Measurements from ENCODE around the gene TUBB1. TPM values are rescaled to one million over a fixed set of nuclear protein-coding genes. Genes with fewer than 3 reads are reported as not detected.

TUBB1 gene
- total RNA-seq, 1 experiment from 2014 or later = not detected

- Histone ChIP-seq H3K36me3 (replicated peaks; ENCODE audit: control insufficient read depth, insufficient read depth, low read length) (peaks cover 26% of the 10 kb centered on the region), H3K27me3 (ENCODE audit: control insufficient read depth, insufficient read depth, low read length) (no peaks in the 10 kb centered on the region), H3K4me3 (ENCODE audit: insufficient read depth, low read depth, low read length) (no peak overlapping the region)
- no peak for DNase-seq
These were observed 34.5 kb upstream of the TUBB1 start for GRCh38 chr20:58984691-58985090.

- H3K36me3 ChIP-seq (replicated peaks; ENCODE audit: control insufficient read depth, insufficient read depth, low read length) = peaks cover 28% of the 10 kb centered on the region
These were observed 33.6 kb upstream of the TUBB1 start for GRCh38 chr20:58985656-58986055.

DNA sequence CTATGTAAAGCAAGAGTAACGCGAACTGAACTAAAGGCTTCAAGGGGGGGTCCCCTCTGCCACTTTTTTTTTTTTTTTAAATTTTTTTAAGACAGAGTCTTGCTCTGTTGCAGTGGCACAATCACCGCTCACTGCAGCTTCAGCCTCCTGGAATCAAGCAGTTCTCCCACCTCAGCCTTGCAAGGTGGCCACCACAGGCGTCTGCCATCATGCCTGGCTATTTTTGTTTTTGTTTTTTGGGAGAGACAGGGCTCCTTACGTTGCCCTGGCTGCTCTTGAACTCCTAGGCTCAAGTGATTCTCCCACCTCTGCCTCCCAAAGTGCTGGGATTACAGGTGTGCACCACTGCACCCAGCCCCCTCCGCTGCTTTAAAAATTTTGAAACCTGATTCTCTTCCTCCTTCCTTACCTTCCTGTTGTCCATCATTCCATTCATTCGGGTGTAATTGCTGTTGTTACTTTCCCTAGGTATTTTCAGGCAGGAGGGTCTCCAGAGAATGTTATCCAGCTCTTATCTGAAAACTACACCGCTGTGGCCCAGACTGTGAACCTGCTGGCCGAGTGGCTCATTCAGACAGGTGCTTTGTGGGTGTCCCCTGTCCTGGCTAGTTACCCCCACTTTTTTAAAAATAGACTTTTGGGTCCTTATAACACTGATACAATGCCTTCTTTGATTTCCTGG lies 32.8 kb upstream of the TUBB1 start:
- no peak overlapping the region for H3K4me3 ChIP-seq (ENCODE audit: insufficient read depth, low read depth, low read length)
- H3K27me3 ChIP-seq (ENCODE audit: control insufficient read depth, insufficient read depth, low read length) = no peaks in the 10 kb centered on the region
- no peak for DNase-seq
- H3K36me3 ChIP-seq (replicated peaks; ENCODE audit: control insufficient read depth, insufficient read depth, low read length) = peaks cover 36% of the 10 kb centered on the region

More at GRCh38 chr20:58985656-58986055, 33.6 kb upstream of the TUBB1 start:
- no peak overlapping the region for H3K4me3 ChIP-seq (ENCODE audit: insufficient read depth, low read depth, low read length)
- DNase-seq = no peak
- H3K27me3 ChIP-seq (ENCODE audit: control insufficient read depth, insufficient read depth, low read length) = no peaks in the 10 kb centered on the region

- Histone ChIP-seq H3K36me3 (replicated peaks; ENCODE audit: control insufficient read depth, insufficient read depth, low read length) (peaks cover 40% of the 10 kb centered on the region), H3K4me3 (ENCODE audit: insufficient read depth, low read depth, low read length) (no peak overlapping the region), H3K27me3 (ENCODE audit: control insufficient read depth, insufficient read depth, low read length) (no peaks in the 10 kb centered on the region)
- no peak for DNase-seq
These were observed 32.2 kb upstream of the TUBB1 start for GRCh38 chr20:58986968-58987517.

DNA sequence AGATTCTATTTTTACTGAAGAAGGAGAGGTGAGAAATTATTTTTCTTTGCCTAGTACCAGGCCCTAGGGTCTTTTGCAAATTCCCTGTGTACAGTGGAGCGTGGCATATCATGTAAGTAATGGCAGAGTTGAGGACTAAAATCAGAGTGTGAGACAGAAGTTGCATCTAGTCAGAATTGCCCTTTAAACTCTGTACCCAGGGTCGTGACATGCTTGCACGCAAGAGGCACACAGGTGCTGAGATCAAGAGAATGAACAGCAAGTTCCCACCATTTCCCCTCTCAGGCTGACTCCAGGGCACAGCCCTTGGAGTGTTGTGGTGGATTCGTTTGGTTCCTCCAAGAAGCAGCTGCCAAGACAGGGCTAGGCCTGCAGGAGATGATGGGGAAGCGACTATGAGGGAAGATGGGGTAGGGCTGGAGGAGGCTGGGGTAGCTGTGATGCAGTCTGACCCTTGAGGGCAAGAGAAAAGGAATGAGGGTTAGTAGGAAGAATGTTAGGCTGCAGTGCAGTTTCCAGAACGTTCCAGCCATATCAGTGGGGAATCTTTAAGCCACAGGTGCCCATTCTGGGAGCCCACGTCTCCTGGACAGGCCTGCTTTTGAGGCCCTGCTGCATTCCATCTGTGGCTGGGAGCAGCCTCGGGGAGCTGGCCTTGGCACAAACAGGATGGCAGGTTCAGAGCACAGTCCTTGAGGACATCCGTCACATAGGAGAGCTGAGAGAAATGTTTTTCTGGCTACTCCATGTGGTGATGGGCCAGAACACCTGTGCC lies 31.3 kb upstream of the TUBB1 start:
- Histone ChIP-seq H3K4me3 (ENCODE audit: insufficient read depth, low read depth, low read length) (no peak overlapping the region), H3K36me3 (replicated peaks; ENCODE audit: control insufficient read depth, insufficient read depth, low read length) (peaks cover 47% of the 10 kb centered on the region), H3K27me3 (ENCODE audit: control insufficient read depth, insufficient read depth, low read length) (no peaks in the 10 kb centered on the region)
- DNase-seq = no peak

DNA sequence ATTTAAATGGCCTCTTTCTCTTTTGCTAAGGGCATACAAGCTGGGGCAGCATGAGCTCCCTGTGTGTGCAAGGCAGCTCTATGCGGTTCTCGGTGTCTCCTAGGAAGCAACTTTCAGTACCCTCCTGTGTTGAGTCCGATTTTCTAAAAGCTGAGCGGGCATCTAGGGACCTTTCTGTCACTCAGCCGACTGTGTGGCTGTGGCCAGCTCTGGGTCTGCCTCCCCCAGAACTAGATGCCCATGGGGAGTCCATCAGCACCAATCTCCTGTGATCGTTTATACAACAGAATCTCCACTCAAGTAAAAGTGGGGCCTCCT lies 30.7 kb upstream of the TUBB1 start:
- no peak for DNase-seq

DNA sequence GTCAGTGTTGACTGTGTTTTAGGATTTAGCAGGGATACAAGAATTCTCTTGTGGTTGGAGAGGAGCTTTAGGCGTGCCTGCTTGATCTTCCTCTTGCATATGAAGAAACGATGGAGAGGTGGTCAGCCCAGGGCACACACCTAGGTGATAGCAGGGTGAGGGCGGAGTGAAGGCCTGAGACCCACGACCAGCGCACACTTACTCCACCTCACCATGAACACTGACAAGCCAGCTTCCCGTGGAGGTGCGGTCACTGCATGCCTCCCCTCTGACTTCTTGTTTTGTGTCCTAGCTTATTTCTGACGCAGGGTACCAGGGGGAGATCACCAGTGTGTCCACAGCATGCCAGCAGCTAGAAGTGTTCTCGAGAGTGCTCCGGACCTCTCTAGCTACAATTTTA lies 30.0 kb upstream of the TUBB1 start:
- Histone ChIP-seq H3K4me3 (ENCODE audit: insufficient read depth, low read depth, low read length) (no peak overlapping the region), H3K27me3 (ENCODE audit: control insufficient read depth, insufficient read depth, low read length) (no peaks in the 10 kb centered on the region), H3K36me3 (replicated peaks; ENCODE audit: control insufficient read depth, insufficient read depth, low read length) (peaks cover 55% of the 10 kb centered on the region)
- no peak for DNase-seq

More for the DNA sequence above, 30.7 kb upstream of the TUBB1 start:
- H3K4me3 ChIP-seq (ENCODE audit: insufficient read depth, low read depth, low read length) = no peak overlapping the region
- peaks cover 52% of the 10 kb centered on the region for H3K36me3 ChIP-seq (replicated peaks; ENCODE audit: control insufficient read depth, insufficient read depth, low read length)
- no peaks in the 10 kb centered on the region for H3K27me3 ChIP-seq (ENCODE audit: control insufficient read depth, insufficient read depth, low read length)

GRCh38 chr20:58990651-58991445 lies 28.4 kb upstream of the TUBB1 start:
- DNase-seq = no peak
- Histone ChIP-seq H3K36me3 (replicated peaks; ENCODE audit: control insufficient read depth, insufficient read depth, low read length) (peaks cover 66% of the 10 kb centered on the region), H3K27me3 (ENCODE audit: control insufficient read depth, insufficient read depth, low read length) (no peaks in the 10 kb centered on the region), H3K4me3 (ENCODE audit: insufficient read depth, low read depth, low read length) (no peak overlapping the region)

DNA sequence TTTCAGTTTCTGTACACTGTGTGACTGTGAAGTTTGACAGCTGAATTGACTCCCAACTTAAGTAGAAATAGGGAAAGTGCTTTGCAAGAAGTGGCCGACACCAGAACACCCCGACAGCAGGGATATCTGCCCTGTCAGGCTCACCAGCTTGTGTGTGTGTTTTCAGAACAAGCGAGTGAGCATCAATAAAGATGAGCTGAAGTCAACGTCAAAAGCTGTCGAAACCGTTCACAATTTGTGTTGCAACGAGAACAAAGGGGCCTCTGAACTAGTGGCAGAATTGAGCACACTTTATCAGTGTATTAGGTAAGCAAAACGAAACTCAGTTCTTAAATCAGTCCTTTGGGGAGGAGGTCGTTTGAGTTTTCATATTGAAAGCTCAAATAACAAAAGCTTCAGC lies 27.5 kb upstream of the TUBB1 start:
- H3K4me3 ChIP-seq (ENCODE audit: insufficient read depth, low read depth, low read length) = no peak overlapping the region
- DNase-seq = no peak
- peaks cover 60% of the 10 kb centered on the region for H3K36me3 ChIP-seq (replicated peaks; ENCODE audit: control insufficient read depth, insufficient read depth, low read length)
- H3K27me3 ChIP-seq (ENCODE audit: control insufficient read depth, insufficient read depth, low read length) = no peaks in the 10 kb centered on the region

GRCh38 chr20:58992911-58993310 lies 26.3 kb upstream of the TUBB1 start:
- peaks cover 52% of the 10 kb centered on the region for H3K36me3 ChIP-seq (replicated peaks; ENCODE audit: control insufficient read depth, insufficient read depth, low read length)
- H3K4me3 ChIP-seq (ENCODE audit: insufficient read depth, low read depth, low read length) = no peak overlapping the region
- no peaks in the 10 kb centered on the region for H3K27me3 ChIP-seq (ENCODE audit: control insufficient read depth, insufficient read depth, low read length)
- no peak for DNase-seq

DNA sequence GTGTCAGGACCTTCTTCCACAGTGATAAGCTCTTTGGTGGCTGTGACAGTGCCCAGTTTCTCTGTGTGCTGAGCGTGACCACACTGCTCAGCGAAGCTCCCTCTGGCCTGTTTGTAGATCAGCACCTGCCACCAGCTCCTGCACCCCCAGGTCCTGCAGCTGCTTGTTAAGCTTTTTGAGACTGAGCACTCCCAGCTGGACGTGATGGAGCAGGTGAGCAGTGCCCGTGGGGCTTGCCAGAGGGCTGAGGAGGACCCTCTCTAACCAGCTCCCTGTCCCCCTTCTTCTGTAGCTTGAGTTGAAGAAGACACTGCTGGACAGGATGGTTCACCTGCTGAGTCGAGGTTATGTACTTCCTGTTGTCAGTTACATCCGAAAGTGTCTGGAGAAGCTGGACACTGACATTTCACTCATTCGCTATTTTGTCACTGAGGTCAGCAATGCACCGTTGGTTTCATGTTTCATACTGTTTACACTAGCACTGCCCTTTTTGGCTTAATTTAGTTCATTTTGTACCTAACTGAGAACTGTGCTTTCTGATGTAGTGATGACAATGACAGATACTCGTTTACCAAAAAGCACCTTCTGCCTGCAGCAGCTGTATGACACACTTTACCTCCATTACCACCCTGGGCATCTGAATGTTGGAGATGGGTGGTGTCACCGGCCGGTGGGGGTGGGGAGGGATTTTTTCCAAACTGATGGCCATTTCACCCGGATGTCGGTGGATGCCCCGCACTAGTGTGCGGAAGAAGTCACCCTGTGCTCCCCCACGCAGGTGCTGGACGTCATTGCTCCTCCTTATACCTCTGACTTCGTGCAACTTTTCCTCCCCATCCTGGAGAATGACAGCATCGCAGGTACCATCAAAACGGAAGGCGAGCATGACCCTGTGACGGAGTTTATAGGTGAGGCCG lies 25.6 kb upstream of the TUBB1 start:
- H3K27me3 ChIP-seq (ENCODE audit: control insufficient read depth, insufficient read depth, low read length) = no peaks in the 10 kb centered on the region
- peaks cover 47% of the 10 kb centered on the region for H3K36me3 ChIP-seq (replicated peaks; ENCODE audit: control insufficient read depth, insufficient read depth, low read length)
- H3K4me3 ChIP-seq (ENCODE audit: insufficient read depth, low read depth, low read length) = no peak overlapping the region
- no peak for DNase-seq

GRCh38 chr20:58994390-58995159 lies 24.7 kb upstream of the TUBB1 start:
- H3K4me3 ChIP-seq (ENCODE audit: insufficient read depth, low read depth, low read length) = no peak overlapping the region
- H3K27me3 ChIP-seq (ENCODE audit: control insufficient read depth, insufficient read depth, low read length) = no peaks in the 10 kb centered on the region
- H3K36me3 ChIP-seq (replicated peaks; ENCODE audit: control insufficient read depth, insufficient read depth, low read length) = peaks cover 40% of the 10 kb centered on the region
- DNase-seq = no peak

GRCh38 chr20:58995461-58996225 lies 23.6 kb upstream of the TUBB1 start:
- peaks cover 38% of the 10 kb centered on the region for H3K36me3 ChIP-seq (replicated peaks; ENCODE audit: control insufficient read depth, insufficient read depth, low read length)

More at GRCh38 chr20:58995461-58996225, 23.6 kb upstream of the TUBB1 start:
- no peak for DNase-seq
- Histone ChIP-seq H3K4me3 (ENCODE audit: insufficient read depth, low read depth, low read length) (no peak overlapping the region), H3K27me3 (ENCODE audit: control insufficient read depth, insufficient read depth, low read length) (no peaks in the 10 kb centered on the region)
